Spinal cord (tissue), 10 donors: ENCODE measurements around the gene ARRB2. TPM values are rescaled to one million over a fixed set of nuclear protein-coding genes. Genes with fewer than 3 reads are reported as not detected.

Source experiments
- DNase-seq, 6 donors: peaks; one replicate each; pipeline versions ENCODE4 v3.0.0 to v3.0.0-alpha.2; 2013 to 2015; ENCODE audit warnings: low spot score in 6 of 6, low read depth in 4 of 6
- H3K27ac ChIP-seq: one replicate; pipeline ENCODE4 v1.5.1; 2013; ENCODE audit warnings: low read depth, low read length, control low read depth
- H3K27me3 ChIP-seq: one replicate; pipeline ENCODE4 v1.6.1; 2013; ENCODE audit warnings: low read length; ENCODE audit not compliant: control insufficient read depth, insufficient read depth
- H3K36me3 ChIP-seq: one replicate; pipeline ENCODE4 v1.6.1; 2013; ENCODE audit warnings: low read length; ENCODE audit not compliant: control insufficient read depth, insufficient read depth
- H3K4me1 ChIP-seq: one replicate; pipeline ENCODE4 v1.6.1; 2013; ENCODE audit warnings: low read length; ENCODE audit not compliant: control insufficient read depth, insufficient read depth
- H3K4me3 ChIP-seq: one replicate; pipeline ENCODE4 v1.5.1; 2013; ENCODE audit warnings: low read depth, low read length, control low read depth
- H3K9me3 ChIP-seq: one replicate; pipeline ENCODE4 v1.6.1; 2013; ENCODE audit warnings: low read length; ENCODE audit not compliant: control insufficient read depth, insufficient read depth
- WGBS: methylation state at CpG from one replicate; pipeline ENCODE4 v1.1.5; 2013; ENCODE audit warnings: missing lambda C conversion rate; ENCODE audit not compliant: insufficient coverage; 5-methylcytosine and 5-hydroxymethylcytosine counted together
- long read RNA-seq, 4 donors: transcript quantifications; one replicate each; lab custom pipeline, GENCODE V29; 2026
- polyA plus RNA-seq, 2 donors: library from polyadenylated mRNA; unstranded; fragments of 120-200 nt; gene quantifications; one replicate each; pipeline ENCODE4 v1.2.1, GENCODE V29; 2013; ENCODE audit not compliant: insufficient read length in 2 of 2
- total RNA-seq, 2 donors: library from RNA; depleted of rRNA in 1 of 2; stranded (reverse); fragments of 120-200 nt in 1 of 2; fragments of >200 nt in 1 of 2; gene quantifications; one replicate each; pipeline versions ENCODE4 v1.2.3 to v1.2.4, GENCODE V29; 2013 to 2014
- donor health status: healthy.

The ARRB2 gene
- total RNA-seq = 10 to 100 TPM; 21.2 to 33.9 TPM
- 100 to 1,000 TPM in 1 of 2 donors, 10 to 100 TPM in 1; 99.0 to 105 TPM for polyA plus RNA-seq
- long read RNA-seq, donor 1, transcript ARRB2-201 (15 exons, 1,895 nt) = major isoform, 7 of 24 reads
- long read RNA-seq, donor 1, transcript ARRB2-216 (14 exons, 1,348 nt) = minor isoform, 6 of 24 reads
- long read RNA-seq, donor 1, partial matches to known transcripts = 6 of 24 reads
- long read RNA-seq, donor 1, other reads (novel, unspliced or antisense) = 0 of 24 reads
- long read RNA-seq, donor 2, partial matches to known transcripts = 0 of 9 reads
- long read RNA-seq, donor 2, other reads (novel, unspliced or antisense) = 0 of 9 reads
- long read RNA-seq, donor 3, transcript ARRB2-201 (15 exons, 1,895 nt) = major isoform, 5 of 14 reads
- long read RNA-seq, donor 3, transcript ARRB2-209 (5 exons, 851 nt) = major isoform, 5 of 14 reads
- long read RNA-seq, donor 3, partial matches to known transcripts = 0 of 14 reads
- long read RNA-seq, donor 3, other reads (novel, unspliced or antisense) = 0 of 14 reads
- long read RNA-seq, donor 4, transcript ARRB2-216 (14 exons, 1,348 nt) = major isoform, 5 of 20 reads
- long read RNA-seq, donor 4, partial matches to known transcripts = 5 of 20 reads
- long read RNA-seq, donor 4, other reads (novel, unspliced or antisense) = 0 of 20 reads

- Histone ChIP-seq H3K9me3 (no peaks in the 10 kb centered on the region), H3K4me3 (peak within 1 kb of the TSS; percentile 73), H3K36me3 (peaks cover 4% of the 10 kb centered on the region), H3K27me3 (no peaks in the 10 kb centered on the region), H3K27ac (peak within 1 kb of the TSS; percentile 76), H3K4me1 (peaks cover 28% of the 10 kb centered on the region)
- 0% methylated on average over 67 of the region's 67 CpGs for WGBS
- DNase-seq = peak; percentile 96 to 100 (median 98)
Observed at GRCh38 chr17:4709794-4710692, at the start of gene ARRB2. Gene ARRB2, plus strand, starts transcription at chr17:4710632. Its CDS starts 90 bp downstream, at chr17:4710722.

DNA sequence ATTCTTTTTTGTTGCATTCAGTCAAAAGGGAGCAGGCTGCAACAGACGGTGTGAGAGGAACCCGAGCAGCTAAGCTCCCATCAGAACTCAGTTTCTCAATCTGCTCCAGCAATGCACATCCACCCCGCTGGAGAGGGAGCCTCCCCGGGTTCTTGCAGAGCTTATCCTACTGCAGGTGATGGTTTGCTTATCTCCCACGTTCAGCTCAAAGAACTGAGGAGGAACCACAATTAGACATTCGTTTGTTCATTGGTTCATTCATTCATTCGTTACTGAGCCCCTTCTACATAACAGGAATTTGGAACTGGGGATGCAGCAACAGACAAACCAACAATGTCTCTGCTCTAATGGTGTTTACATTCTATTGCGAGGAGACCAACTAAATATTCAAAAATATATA is 46.7 kb upstream of the ARRB2 start:
- no peak overlapping the region for H3K4me3 ChIP-seq
- H3K27ac ChIP-seq = no peak overlapping the region
- H3K36me3 ChIP-seq = no peaks in the 10 kb centered on the region
- H3K27me3 ChIP-seq = no peaks in the 10 kb centered on the region
- H3K4me1 ChIP-seq = no peaks in the 10 kb centered on the region
- WGBS = 82% methylated on average over 4 of the region's 8 CpGs
- no peak for DNase-seq
- no peaks in the 10 kb centered on the region for H3K9me3 ChIP-seq

GRCh38 chr17:4664230-4664629 is 46.2 kb upstream of the ARRB2 start:
- DNase-seq = no peak
- no peak overlapping the region for H3K27ac ChIP-seq
- H3K9me3 ChIP-seq = no peaks in the 10 kb centered on the region
- no peaks in the 10 kb centered on the region for H3K4me1 ChIP-seq
- no peak overlapping the region for H3K4me3 ChIP-seq
- H3K36me3 ChIP-seq = no peaks in the 10 kb centered on the region
- no peaks in the 10 kb centered on the region for H3K27me3 ChIP-seq
- WGBS = 90% methylated on average over 7 of the region's 9 CpGs

DNA sequence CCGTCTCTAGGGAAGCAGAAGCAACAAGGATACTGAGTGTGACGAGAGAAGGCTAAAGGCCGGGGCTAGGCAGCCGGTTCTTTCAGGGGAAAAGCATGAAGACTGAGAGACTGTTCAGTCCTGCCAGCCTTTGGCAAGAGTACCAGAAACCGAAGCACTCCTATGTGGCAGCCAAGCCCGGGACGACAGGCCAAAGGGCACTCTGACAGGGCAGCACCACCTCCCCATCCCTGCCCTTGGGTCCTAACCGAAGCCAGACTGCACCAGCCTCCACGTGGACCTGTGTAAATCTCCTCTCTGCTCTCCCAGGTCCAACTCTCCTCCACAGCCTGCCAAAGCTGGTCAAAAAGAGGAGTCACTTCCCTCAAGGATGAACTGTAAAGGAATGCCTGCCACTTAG is 45.4 kb upstream of the ARRB2 start:
- DNase-seq = no peak
- Histone ChIP-seq H3K27me3 (no peaks in the 10 kb centered on the region), H3K36me3 (no peaks in the 10 kb centered on the region), H3K4me1 (no peaks in the 10 kb centered on the region), H3K9me3 (no peaks in the 10 kb centered on the region), H3K27ac (no peak overlapping the region), H3K4me3 (no peak overlapping the region)
- 73% methylated on average over 8 of the region's 9 CpGs for WGBS

DNA sequence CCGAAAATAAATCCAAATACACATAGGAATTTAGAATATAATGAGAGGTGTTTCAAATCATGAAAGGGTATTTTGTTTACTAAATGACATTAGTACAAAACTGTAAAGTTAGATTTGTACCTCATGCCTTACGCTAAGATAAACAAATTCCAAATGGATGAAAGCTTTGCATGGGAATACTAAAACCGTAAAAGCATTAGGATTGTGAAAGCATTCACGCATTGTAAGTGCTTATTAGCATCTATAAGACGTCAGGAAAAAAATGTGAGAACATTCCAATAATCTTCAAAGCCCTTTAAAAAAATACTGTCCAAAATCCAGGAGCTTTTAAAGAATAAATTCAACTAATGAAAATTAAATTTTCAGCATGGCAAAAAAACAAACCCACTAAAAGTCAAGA is 44.1 kb upstream of the ARRB2 start:
- Histone ChIP-seq H3K36me3 (peaks cover 7% of the 10 kb centered on the region), H3K4me3 (no peak overlapping the region), H3K9me3 (no peaks in the 10 kb centered on the region), H3K27me3 (no peaks in the 10 kb centered on the region), H3K27ac (no peak overlapping the region), H3K4me1 (no peaks in the 10 kb centered on the region)
- no peak for DNase-seq
- no CpG with 5 or more reads among the region's 5 CpGs for WGBS

- whole genome bisulfite sequencing = no CpG with 5 or more reads among the region's 4 CpGs
- H3K4me3 ChIP-seq = no peak overlapping the region
- H3K27me3 ChIP-seq = no peaks in the 10 kb centered on the region
- no peaks in the 10 kb centered on the region for H3K4me1 ChIP-seq
- H3K9me3 ChIP-seq = no peaks in the 10 kb centered on the region
- DNase-seq = peak in 1 of 6 donors; percentile 20
- H3K36me3 ChIP-seq = peaks cover 15% of the 10 kb centered on the region
- H3K27ac ChIP-seq = no peak overlapping the region
Observed at GRCh38 chr17:4667166-4667565, 43.3 kb upstream of the ARRB2 start.

- 100% methylated on average over 2 of the region's 9 CpGs for WGBS
- H3K36me3 ChIP-seq = peaks cover 62% of the 10 kb centered on the region
- H3K4me3 ChIP-seq = no peak overlapping the region
Observed at GRCh38 chr17:4672055-4672630, 38.3 kb upstream of the ARRB2 start.

GRCh38 chr17:4672751-4673150 is 37.7 kb upstream of the ARRB2 start:
- H3K4me1 ChIP-seq = no peaks in the 10 kb centered on the region
- H3K4me3 ChIP-seq = no peak overlapping the region
- no peaks in the 10 kb centered on the region for H3K9me3 ChIP-seq
- WGBS = 94% methylated on average over 8 of the region's 8 CpGs
- no peak overlapping the region for H3K27ac ChIP-seq
- no peaks in the 10 kb centered on the region for H3K27me3 ChIP-seq
- peaks cover 62% of the 10 kb centered on the region for H3K36me3 ChIP-seq
- no peak for DNase-seq

More at GRCh38 chr17:4672055-4672630, 38.3 kb upstream of the ARRB2 start:
- Histone ChIP-seq H3K4me1 (no peaks in the 10 kb centered on the region), H3K9me3 (no peaks in the 10 kb centered on the region), H3K27me3 (no peaks in the 10 kb centered on the region), H3K27ac (no peak overlapping the region)
- no peak for DNase-seq

GRCh38 chr17:4673169-4673568 is 37.3 kb upstream of the ARRB2 start:
- DNase-seq = no peak
- 95% methylated on average over 11 of the region's 11 CpGs for WGBS
- H3K9me3 ChIP-seq = no peaks in the 10 kb centered on the region
- H3K27me3 ChIP-seq = no peaks in the 10 kb centered on the region
- H3K4me1 ChIP-seq = no peaks in the 10 kb centered on the region
- H3K27ac ChIP-seq = no peak overlapping the region
- no peak overlapping the region for H3K4me3 ChIP-seq
- H3K36me3 ChIP-seq = peaks cover 65% of the 10 kb centered on the region
